ENCODE results near the gene CCDC174. TPM values are rescaled to one million over a fixed set of nuclear protein-coding genes. Genes with fewer than 3 reads are reported as not detected.

The CCDC174 gene
- total RNA-seq, 5 donors from 2014 or later (not counting 1 experiment from before 2014, with no cell fraction given): 36.1 to 48.9 (median 40.6) TPM

DNA sequence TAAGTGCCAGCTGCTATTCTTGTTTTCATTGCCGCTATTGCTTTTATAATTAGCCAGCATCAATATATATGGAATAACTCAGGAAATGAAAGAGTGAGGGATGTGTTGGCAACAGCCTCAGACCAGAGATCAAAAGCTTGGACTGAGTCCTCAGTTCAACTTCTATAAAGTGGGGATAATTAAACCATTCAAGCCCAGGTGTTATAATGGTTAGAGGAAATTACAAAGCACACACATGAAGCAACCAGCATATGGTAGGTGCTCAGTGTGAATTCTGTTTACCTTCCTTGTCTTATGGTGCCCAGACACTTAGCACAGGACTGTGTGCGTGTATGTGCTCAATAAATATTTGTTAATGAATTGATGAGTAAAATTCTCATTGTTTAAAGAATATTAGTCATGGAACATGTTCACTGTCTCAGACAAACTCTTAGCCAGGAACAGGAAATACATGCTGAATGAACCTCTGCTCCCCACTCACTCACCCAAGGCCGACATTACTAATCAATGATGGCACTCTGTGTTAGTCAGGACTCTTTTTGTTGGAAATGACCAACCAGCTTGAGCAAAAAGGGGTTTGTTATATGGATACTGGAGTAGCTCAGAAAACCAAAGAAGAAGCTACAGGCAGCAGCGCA, 16.7 kb upstream of the CCDC174 start:
- Histone ChIP-seq H3K27ac (ENCODE audit: low read length) (no peak overlapping the region), H3K36me3 (ENCODE audit: control insufficient read depth in 2 of 2, extremely low read depth in 1 of 2, insufficient read depth in 1 of 2, low read length in 1 of 2) (no peaks in the 10 kb centered on the region), H3K4me3 (ENCODE audit: control insufficient read depth in 1 of 2, extremely low read depth in 1 of 2, low read length in 1 of 2) (no peak overlapping the region), H3K9me3 (no peaks in the 10 kb centered on the region), H3K4me1 (ENCODE audit: control insufficient read depth in 1 of 2, extremely low read depth in 1 of 2, insufficient read depth in 2 of 2, low read length in 2 of 2) (no peaks in the 10 kb centered on the region), H3K27me3 (replicated peaks in 1 of 2; ENCODE audit: control insufficient read depth in 2 of 2, extremely low read depth in 1 of 2, insufficient read depth in 2 of 2, low read length in 1 of 2) (peaks cover 0 to 24% of the 10 kb centered on the region in 2 experiments)
- ATAC-seq (replicated peaks in 1 of 4): no peak
- no peak overlapping the region for H3K4me3 Mint-ChIP-seq
- no peaks in the 10 kb centered on the region for H3K4me1 Mint-ChIP-seq
- no peaks in the 10 kb centered on the region for H3K9me3 Mint-ChIP-seq
- H3K27me3 Mint-ChIP-seq: peaks cover 27 to 45% of the 10 kb centered on the region in 2 donors
- no CpG with 5 or more reads among the region's 4 CpGs for WGBS (ENCODE audit: insufficient coverage)
- no peaks in the 10 kb centered on the region for H3K36me3 Mint-ChIP-seq
- CTCF ChIA-PET: interaction anchor here in 1 of 2 donors (1.4 kb wide), 1 partner anchor 287 kb away, joined by 6 read pairs; no protein-coding TSS in a partner anchor
- H3K27ac Mint-ChIP-seq: no peak overlapping the region
- DNase-seq: no peak
- POLR2A ChIA-PET: interaction anchor here in 1 of 2 donors (0.6 kb wide), 1 partner anchor 599 kb away, joined by 3 read pairs; no protein-coding TSS in a partner anchor

- Histone ChIP-seq H3K27ac (ENCODE audit: low read length) (no peak overlapping the region), H3K9me3 (no peaks in the 10 kb centered on the region), H3K27me3 (replicated peaks in 1 of 2; ENCODE audit: control insufficient read depth in 2 of 2, extremely low read depth in 1 of 2, insufficient read depth in 2 of 2, low read length in 1 of 2) (peaks cover 0 to 34% of the 10 kb centered on the region in 2 experiments), H3K4me3 (ENCODE audit: control insufficient read depth in 1 of 2, extremely low read depth in 1 of 2, low read length in 1 of 2) (no peak overlapping the region), H3K36me3 (ENCODE audit: control insufficient read depth in 2 of 2, extremely low read depth in 1 of 2, insufficient read depth in 1 of 2, low read length in 1 of 2) (no peaks in the 10 kb centered on the region), H3K4me1 (ENCODE audit: control insufficient read depth in 1 of 2, extremely low read depth in 1 of 2, insufficient read depth in 2 of 2, low read length in 2 of 2) (no peaks in the 10 kb centered on the region)
- peaks cover 27 to 52% of the 10 kb centered on the region in 2 donors for H3K27me3 Mint-ChIP-seq
- H3K36me3 Mint-ChIP-seq: no peaks in the 10 kb centered on the region
- no peak for ATAC-seq (replicated peaks in 1 of 4)
- 47% methylated on average over 2 of the region's 4 CpGs for WGBS (ENCODE audit: insufficient coverage)
- H3K27ac Mint-ChIP-seq: no peak overlapping the region
- no peak overlapping the region for H3K4me3 Mint-ChIP-seq
- H3K4me1 Mint-ChIP-seq: no peaks in the 10 kb centered on the region
- DNase-seq: no peak
- H3K9me3 Mint-ChIP-seq: no peaks in the 10 kb centered on the region
- ChIA-PET CTCF (interaction anchor here in 1 of 2 donors (1.4 kb wide), 1 partner anchor 285 kb away, joined by 7 read pairs; no protein-coding TSS in a partner anchor), POLR2A (interaction anchor here in 1 of 2 donors (0.6 kb wide), 1 partner anchor 17 kb away, joined by 4 read pairs; no protein-coding TSS in a partner anchor)
These were observed 15.0 kb upstream of the CCDC174 start for GRCh38 chr3:14636496-14637087.

GRCh38 chr3:14640157-14640562, 11.4 kb upstream of the CCDC174 start:
- H3K27ac Mint-ChIP-seq: no peak overlapping the region
- ATAC-seq (replicated peaks in 1 of 4): no peak
- H3K9me3 Mint-ChIP-seq: no peaks in the 10 kb centered on the region
- H3K4me1 Mint-ChIP-seq: no peaks in the 10 kb centered on the region
- H3K27me3 Mint-ChIP-seq: peaks cover 25 to 59% of the 10 kb centered on the region in 2 donors
- Histone ChIP-seq H3K27me3 (replicated peaks in 1 of 2; ENCODE audit: control insufficient read depth in 2 of 2, extremely low read depth in 1 of 2, insufficient read depth in 2 of 2, low read length in 1 of 2) (peaks cover 2 to 29% of the 10 kb centered on the region in 2 experiments), H3K36me3 (ENCODE audit: control insufficient read depth in 2 of 2, extremely low read depth in 1 of 2, insufficient read depth in 1 of 2, low read length in 1 of 2) (no peaks in the 10 kb centered on the region), H3K4me3 (ENCODE audit: control insufficient read depth in 1 of 2, extremely low read depth in 1 of 2, low read length in 1 of 2) (no peak overlapping the region), H3K4me1 (ENCODE audit: control insufficient read depth in 1 of 2, extremely low read depth in 1 of 2, insufficient read depth in 2 of 2, low read length in 2 of 2) (no peaks in the 10 kb centered on the region), H3K9me3 (no peaks in the 10 kb centered on the region), H3K27ac (ENCODE audit: low read length) (no peak overlapping the region)
- H3K4me3 Mint-ChIP-seq: no peak overlapping the region
- ChIA-PET CTCF (interaction anchor here in 1 of 2 donors (1.2 kb wide), 1 partner anchor 10 kb away, joined by 3 read pairs; no protein-coding TSS in a partner anchor), POLR2A (no interaction called here)
- WGBS (ENCODE audit: insufficient coverage): 79% methylated on average over 6 of the region's 10 CpGs
- DNase-seq: no peak
- no peaks in the 10 kb centered on the region for H3K36me3 Mint-ChIP-seq

DNA sequence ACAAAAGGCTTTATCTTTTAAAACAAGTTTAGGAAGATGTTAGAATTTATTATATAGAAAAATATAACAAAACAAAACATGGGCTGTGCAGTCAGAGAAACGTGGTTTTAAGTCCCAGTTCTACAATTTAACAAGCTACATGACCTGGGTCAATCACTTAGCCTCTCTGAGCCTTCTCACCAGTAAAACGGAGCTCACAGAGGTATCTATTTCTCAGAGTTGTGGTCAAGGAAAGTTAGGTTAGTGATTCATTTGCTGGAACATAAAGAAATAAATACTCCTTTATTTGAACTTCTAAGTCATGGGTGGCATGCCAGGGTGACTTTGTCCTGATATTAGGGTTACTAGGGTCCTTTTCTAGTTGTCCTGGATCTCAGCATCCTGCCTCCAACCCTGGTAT, 10.8 kb upstream of the CCDC174 start:
- H3K4me1 Mint-ChIP-seq: no peaks in the 10 kb centered on the region
- no peaks in the 10 kb centered on the region for H3K36me3 Mint-ChIP-seq
- no peak overlapping the region for H3K27ac Mint-ChIP-seq
- Histone ChIP-seq H3K36me3 (ENCODE audit: control insufficient read depth in 2 of 2, extremely low read depth in 1 of 2, insufficient read depth in 1 of 2, low read length in 1 of 2) (no peaks in the 10 kb centered on the region), H3K4me3 (ENCODE audit: control insufficient read depth in 1 of 2, extremely low read depth in 1 of 2, low read length in 1 of 2) (no peak overlapping the region), H3K27me3 (replicated peaks in 1 of 2; ENCODE audit: control insufficient read depth in 2 of 2, extremely low read depth in 1 of 2, insufficient read depth in 2 of 2, low read length in 1 of 2) (peaks cover 2 to 23% of the 10 kb centered on the region in 2 experiments), H3K4me1 (ENCODE audit: control insufficient read depth in 1 of 2, extremely low read depth in 1 of 2, insufficient read depth in 2 of 2, low read length in 2 of 2) (no peaks in the 10 kb centered on the region), H3K27ac (ENCODE audit: low read length) (no peak overlapping the region), H3K9me3 (no peaks in the 10 kb centered on the region)
- DNase-seq (no peak), ATAC-seq (replicated peaks in 1 of 4) (no peak)
- peaks cover 20 to 54% of the 10 kb centered on the region in 2 donors for H3K27me3 Mint-ChIP-seq
- no CpG with 5 or more reads among the region's 2 CpGs for whole genome bisulfite sequencing (ENCODE audit: insufficient coverage)
- ChIA-PET POLR2A (no interaction called here), CTCF (no interaction called here)
- no peaks in the 10 kb centered on the region for H3K9me3 Mint-ChIP-seq
- no peak overlapping the region for H3K4me3 Mint-ChIP-seq

- no peaks in the 10 kb centered on the region for H3K36me3 ChIP-seq (ENCODE audit: control insufficient read depth in 2 of 2, extremely low read depth in 1 of 2, insufficient read depth in 1 of 2, low read length in 1 of 2)
- peaks cover 2 to 22% of the 10 kb centered on the region in 2 experiments for H3K27me3 ChIP-seq (replicated peaks in 1 of 2; ENCODE audit: control insufficient read depth in 2 of 2, extremely low read depth in 1 of 2, insufficient read depth in 2 of 2, low read length in 1 of 2)
- no peak overlapping the region for H3K27ac ChIP-seq (ENCODE audit: low read length)
- H3K4me1 ChIP-seq (ENCODE audit: control insufficient read depth in 1 of 2, extremely low read depth in 1 of 2, insufficient read depth in 2 of 2, low read length in 2 of 2): no peaks in the 10 kb centered on the region
- CTCF ChIA-PET: no interaction called here
- DNase-seq (no peak), ATAC-seq (replicated peaks in 1 of 4) (no peak)
- H3K4me3 ChIP-seq (ENCODE audit: control insufficient read depth in 1 of 2, extremely low read depth in 1 of 2, low read length in 1 of 2): no peak overlapping the region
- WGBS (ENCODE audit: insufficient coverage): 88% methylated on average over 3 of the region's 4 CpGs
- H3K4me3 Mint-ChIP-seq: no peak overlapping the region
- H3K4me1 Mint-ChIP-seq: no peaks in the 10 kb centered on the region
- H3K27ac Mint-ChIP-seq: no peak overlapping the region
- POLR2A ChIA-PET: no interaction called here
- peaks cover 16 to 48% of the 10 kb centered on the region in 2 donors for H3K27me3 Mint-ChIP-seq
- no peaks in the 10 kb centered on the region for H3K36me3 Mint-ChIP-seq
- H3K9me3 ChIP-seq: no peaks in the 10 kb centered on the region
- H3K9me3 Mint-ChIP-seq: no peaks in the 10 kb centered on the region
These were observed 10.2 kb upstream of the CCDC174 start for GRCh38 chr3:14641346-14641745.

DNA sequence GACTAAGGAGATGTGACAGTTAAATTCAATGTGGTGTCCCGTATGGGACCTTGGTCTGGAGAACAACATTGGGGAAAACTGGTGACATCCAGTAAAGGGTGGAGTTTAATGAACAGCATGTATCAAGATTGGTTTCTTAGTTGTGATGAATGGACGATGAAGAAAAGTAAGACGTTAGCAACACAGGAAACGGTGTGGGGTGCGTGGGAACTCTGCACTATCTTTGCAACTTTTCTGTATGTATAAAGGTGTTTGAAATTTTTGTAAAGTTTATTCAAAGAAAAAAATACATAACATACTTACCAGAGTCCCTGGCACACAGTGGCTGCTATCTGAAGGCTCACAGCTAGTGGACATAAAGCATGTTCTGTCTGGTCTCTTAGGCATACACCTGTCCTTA, 6.1 kb upstream of the CCDC174 start:
- ChIA-PET CTCF (no interaction called here), POLR2A (no interaction called here)
- peaks cover 16 to 20% (median 18%) of the 10 kb centered on the region in 3 donors for H3K4me1 Mint-ChIP-seq
- Histone ChIP-seq H3K4me3 (ENCODE audit: control insufficient read depth in 1 of 2, extremely low read depth in 1 of 2, low read length in 1 of 2) (no peak overlapping the region), H3K4me1 (ENCODE audit: control insufficient read depth in 1 of 2, extremely low read depth in 1 of 2, insufficient read depth in 2 of 2, low read length in 2 of 2) (peaks cover 0 to 3% of the 10 kb centered on the region in 2 experiments), H3K27me3 (replicated peaks in 1 of 2; ENCODE audit: control insufficient read depth in 2 of 2, extremely low read depth in 1 of 2, insufficient read depth in 2 of 2, low read length in 1 of 2) (peaks cover 2 to 11% of the 10 kb centered on the region in 2 experiments), H3K27ac (ENCODE audit: low read length) (no peak overlapping the region), H3K9me3 (no peaks in the 10 kb centered on the region), H3K36me3 (ENCODE audit: control insufficient read depth in 2 of 2, extremely low read depth in 1 of 2, insufficient read depth in 1 of 2, low read length in 1 of 2) (no peaks in the 10 kb centered on the region)
- ATAC-seq (replicated peaks in 1 of 4) (no peak), DNase-seq (no peak)
- 75% methylated on average over 1 of the region's 5 CpGs for WGBS (ENCODE audit: insufficient coverage)
- peaks cover 0 to 9% of the 10 kb centered on the region in 2 donors for H3K27me3 Mint-ChIP-seq
- H3K9me3 Mint-ChIP-seq: no peaks in the 10 kb centered on the region
- no peak overlapping the region for H3K4me3 Mint-ChIP-seq
- H3K36me3 Mint-ChIP-seq: no peaks in the 10 kb centered on the region
- peak overlapping the region in 1 of 2 donors; percentile 45 for H3K27ac Mint-ChIP-seq

Data from T-cell (primary cell).